HL-60/S4 treated with retinoic acid at 250 ng/mL for 4 days and 3 days (cell line): ENCODE data around the gene CPM.

Experiments
- in situ Hi-C: fragments of 300-500 bp; cut with MboI; formaldehyde crosslinking; loops from 2 replicates; pipeline ENCODE4 v1.7.0; 2022; ENCODE audit warnings: low sequenced_read_pairs

CPM gene

GRCh38 chr12:68908076-68908475, 24.9 kb downstream of the CPM start:
- in situ Hi-C loops = no loop called here

DNA sequence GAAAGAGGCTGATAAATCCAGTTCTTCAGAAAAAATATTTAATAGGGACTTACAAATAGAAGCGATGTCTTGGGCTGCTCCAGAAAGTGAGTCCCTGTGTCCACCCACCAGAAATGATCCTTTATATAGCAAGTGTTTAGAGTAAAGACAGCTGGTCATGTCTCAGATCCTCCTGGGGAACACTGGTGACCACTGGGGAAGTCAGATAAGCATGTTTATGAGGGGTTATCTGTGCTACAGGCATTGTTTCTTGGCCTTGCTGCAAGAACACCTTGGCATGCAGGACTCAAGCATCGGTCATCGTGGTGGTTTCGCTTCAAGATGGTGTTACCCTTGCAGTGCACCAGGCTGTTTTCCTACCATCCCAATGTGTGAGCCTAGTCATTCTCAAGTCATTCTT, 27.2 kb downstream of the CPM start:
- in situ Hi-C loops = no loop called here

- in situ Hi-C loops = no loop called here
Observed at GRCh38 chr12:68904351-68904962, 28.5 kb downstream of the CPM start.

GRCh38 chr12:68903511-68903910, 29.5 kb downstream of the CPM start:
- in situ Hi-C loops = no loop called here

GRCh38 chr12:68901551-68901950, 31.4 kb downstream of the CPM start:
- in situ Hi-C loops = no loop called here

DNA sequence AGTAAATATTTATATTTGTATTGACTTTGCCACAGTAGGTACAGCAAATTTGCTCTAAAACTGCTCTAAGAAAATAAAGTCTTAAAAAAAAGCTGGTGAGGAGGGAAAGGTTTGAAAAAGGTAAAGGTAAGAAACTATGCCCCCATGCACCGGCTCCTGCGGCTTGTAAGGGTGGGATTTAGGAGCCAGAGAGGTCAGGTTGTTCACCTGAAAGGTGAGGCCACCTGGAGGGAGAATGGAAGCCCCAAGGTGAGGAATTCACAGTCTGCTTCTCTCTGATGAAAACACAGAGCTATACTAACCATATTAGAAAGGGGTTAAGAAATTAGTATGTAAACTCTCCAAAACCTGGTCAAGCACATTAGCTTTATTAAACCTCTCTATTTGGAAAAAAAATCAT, 31.8 kb downstream of the CPM start:
- in situ Hi-C loops = no loop called here

- in situ Hi-C loops = no loop called here
Observed at GRCh38 chr12:68900241-68900640, 32.7 kb downstream of the CPM start.

DNA sequence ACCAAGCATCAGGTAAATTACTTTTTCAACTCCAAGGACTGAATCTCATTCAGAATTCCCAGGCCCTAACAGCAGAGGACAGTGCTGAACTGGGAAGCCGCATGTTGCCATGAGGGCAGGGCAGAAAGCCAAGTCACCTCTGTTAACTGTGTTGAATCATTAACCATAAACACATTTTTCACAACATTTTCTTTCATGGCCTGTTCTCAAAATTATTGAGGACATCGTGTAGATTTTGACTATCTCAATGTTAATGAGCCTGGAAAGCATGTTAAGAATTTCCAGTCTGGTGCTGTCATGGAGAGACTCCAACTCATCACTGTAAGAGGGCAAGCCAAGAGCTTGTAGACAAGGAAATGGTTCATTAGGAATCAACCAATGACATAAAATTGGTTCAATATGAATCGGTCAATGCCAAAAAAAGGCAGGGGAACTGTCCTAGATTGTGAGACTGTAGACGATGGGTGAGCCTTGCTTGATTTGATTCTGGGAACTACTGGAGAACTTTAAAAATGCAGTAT, 33.7 kb downstream of the CPM start:
- in situ Hi-C loops = no loop called here

DNA sequence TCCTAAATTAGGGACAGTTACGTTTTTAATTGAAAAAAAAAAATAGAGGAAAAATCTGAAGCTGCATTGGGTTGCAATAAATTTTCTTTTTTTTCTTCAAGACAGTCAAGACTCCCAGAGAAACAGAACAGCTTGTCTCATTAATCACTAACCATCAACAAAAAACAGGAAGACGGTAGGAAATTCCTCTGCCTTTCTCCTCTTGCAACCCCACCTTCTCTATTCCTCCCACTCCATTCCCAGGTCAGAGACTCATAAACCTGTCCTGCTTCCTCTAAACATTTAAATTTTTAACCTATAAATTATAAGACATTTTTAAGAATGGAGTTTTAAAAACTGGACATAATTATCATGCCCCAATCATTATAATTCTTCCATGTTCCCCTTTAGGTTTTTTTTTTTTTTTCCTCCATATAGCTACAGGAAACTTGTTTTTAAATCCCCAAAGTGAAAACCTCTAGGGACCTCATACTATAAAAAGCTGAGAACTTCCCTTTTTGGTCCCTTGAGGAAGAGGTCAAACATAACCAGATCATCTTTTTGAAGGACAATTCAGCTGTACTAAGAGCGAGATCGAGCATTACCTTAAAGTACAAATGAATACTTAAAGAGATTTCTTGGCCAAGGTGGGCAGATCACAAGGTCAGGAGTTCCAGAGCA, 36.0 kb downstream of the CPM start:
- in situ Hi-C loops = no loop called here

DNA sequence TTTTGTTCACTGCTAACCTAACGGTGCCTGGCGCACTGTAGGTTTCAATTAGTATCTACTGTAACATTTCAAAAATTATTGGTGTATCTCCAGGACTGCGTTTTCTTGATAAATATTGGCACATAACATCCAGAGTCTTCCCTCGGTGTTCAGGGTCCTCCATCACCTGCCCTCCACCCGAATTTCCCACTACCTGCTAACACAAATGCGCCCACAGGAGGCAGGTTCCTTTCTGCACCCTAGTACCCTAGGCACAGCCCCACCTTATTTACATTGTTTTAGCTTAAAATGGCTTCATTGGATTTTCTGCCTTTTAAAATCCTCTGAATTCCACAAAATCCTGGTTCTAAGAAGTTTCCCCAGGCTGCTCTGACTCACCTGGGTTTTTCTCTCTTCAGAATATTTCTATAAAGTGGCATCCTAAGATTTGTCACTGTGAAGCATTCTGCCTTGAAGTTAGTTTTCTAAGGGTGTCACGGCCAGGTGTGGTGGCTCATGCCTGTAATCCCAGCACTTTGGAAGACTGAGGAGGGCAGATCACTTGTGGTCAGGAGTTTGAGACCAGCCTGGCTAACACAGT, 38.6 kb downstream of the CPM start:
- in situ Hi-C loops = no loop called here

- in situ Hi-C loops = no loop called here
Observed at GRCh38 chr12:68893741-68894140, 39.2 kb downstream of the CPM start.

DNA sequence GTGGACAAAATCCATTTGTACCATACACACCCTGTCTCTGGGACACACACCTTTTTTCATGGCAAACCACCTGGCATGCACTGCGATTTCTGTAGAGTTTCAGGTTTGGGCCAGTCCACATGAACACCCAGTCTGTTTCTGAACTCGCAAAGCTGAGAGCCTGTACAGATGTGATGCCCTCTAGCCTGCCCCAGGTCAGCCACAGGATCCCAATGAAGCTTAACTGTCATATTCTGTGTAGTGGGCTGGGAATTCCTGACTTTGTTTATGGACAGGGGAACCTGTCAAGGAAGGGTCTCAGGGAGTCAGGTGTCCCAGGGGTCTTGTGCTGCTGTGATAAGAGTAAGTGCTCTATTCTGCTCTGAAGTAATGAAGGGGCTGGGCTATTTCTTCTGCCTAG, 39.8 kb downstream of the CPM start:
- in situ Hi-C loops = no loop called here

GRCh38 chr12:68891141-68891540, 41.8 kb downstream of the CPM start:
- in situ Hi-C loops = no loop called here

- in situ Hi-C loops = no loop called here
Observed at GRCh38 chr12:68890701-68891113, 42.3 kb downstream of the CPM start.

GRCh38 chr12:68888243-68888642, 44.7 kb downstream of the CPM start:
- in situ Hi-C loops = no loop called here

GRCh38 chr12:68887641-68888040, 45.3 kb downstream of the CPM start:
- in situ Hi-C loops = no loop called here

DNA sequence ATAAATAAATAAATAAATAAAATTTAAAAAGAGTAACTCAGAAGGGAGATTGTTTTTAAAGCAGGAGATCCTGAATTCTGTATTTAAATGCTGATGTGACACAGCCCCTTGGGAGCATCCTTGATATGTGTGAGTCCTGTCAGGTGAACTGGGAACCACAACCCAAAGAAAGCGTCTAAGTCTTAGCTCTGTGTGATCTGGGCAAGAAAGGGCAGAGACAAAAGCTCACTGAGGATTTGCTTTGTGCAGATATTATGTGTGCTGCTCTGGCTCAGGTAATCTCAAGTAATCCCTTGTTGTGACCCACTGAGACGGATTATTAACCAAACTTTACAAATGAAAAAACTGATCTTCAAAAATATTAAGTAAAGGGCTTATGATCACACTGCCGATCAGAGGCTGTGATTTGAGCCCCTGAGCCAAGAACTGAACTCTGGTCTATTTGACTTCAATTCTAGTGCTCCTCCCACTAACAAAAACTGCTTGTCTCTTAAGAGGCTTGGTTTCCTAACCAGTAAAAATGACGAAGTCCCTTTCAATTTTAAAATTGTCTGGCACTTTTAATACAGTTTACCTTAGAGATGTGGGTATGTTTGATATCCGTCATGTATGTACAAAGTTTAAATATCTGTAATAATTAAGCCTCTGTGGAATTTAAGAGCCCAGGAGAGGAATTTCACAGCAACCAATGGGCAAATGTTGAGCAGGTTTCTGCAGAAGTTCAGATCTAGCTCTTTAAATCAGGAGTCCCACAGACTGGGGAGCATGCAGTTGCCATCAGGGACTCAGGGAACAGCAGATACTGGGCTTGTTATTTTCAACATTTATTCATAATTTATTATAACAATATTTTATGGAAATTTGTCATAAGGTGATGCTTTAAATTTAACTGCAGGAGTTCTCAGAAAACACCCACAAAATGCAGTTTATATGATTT, 46.1 kb downstream of the CPM start:
- in situ Hi-C loops = no loop called here

DNA sequence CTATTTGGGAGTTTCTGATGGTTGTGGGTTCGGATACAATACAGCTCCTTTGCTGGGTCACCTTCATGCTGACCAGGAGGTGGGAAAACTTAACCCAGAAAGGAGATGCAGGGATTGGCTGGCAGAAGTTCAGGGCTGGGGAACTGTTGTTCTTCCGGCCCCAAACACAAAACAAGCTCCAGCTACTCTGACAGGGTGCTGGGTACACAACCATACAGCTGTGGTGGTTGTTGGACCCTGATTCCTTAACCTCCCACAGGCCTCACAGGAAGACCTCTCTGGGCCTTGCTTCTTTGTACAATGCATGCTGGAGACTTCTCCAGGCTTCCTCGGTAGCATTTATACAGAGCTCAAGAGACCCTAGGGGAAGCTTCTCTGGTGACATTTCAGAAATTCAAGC, 47.6 kb downstream of the CPM start:
- in situ Hi-C loops = no loop called here

DNA sequence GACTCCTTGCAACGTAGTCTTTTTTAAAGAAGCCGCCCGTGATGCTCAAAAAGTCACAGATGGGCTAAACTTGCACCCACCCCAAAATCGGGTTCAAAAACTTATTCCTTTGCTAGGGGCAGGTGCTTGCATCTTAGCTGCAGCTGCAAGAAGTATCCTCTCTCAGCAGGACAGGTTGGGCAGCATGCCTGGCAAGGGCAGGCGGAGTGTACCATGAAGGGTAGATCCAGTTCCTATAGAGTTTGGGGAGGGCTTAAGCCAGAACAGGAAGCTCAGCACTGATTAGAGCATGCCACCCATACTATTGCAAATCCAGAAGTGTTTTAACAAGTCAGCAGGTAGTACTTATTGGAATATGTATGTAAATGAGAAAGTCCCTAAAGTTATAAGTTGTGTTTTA, 48.7 kb downstream of the CPM start:
- in situ Hi-C loops = no loop called here

DNA sequence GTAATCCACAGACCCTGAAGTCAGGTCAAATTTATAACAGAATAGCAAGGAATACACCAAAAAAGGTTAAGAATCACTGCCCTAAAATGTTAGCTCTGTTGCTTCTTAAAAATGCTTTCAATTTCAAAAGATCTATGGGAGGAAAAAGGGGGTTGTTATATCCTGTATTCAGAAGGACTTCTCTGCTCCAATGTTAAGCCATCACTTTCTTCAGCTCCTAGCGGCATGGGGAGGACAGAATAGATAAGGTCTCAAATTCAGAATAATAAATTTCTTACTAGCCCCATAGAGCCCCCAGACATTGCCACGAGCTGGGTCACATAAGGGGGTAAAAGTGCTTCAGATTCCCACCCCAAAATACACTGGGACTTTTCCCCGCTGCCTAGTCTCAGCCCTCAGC, 49.8 kb downstream of the CPM start:
- in situ Hi-C loops = no loop called here

GRCh38 chr12:68882251-68882964, 50.6 kb downstream of the CPM start:
- in situ Hi-C loops = no loop called here
